Cardiac muscle cell (in vitro differentiated cells and primary cell): Measurements from ENCODE around the gene SOCS2. TPM values are rescaled to one million over a fixed set of nuclear protein-coding genes. Genes with fewer than 3 reads are reported as not detected.
A peak's percentile ranks its signal among the peaks of the same experiment; 100 is the strongest.

Experiments
- DNase-seq, 2 donors: peaks; one replicate each; pipeline versions ENCODE4 v3.0.0 to v3.0.0-alpha.2; 2010 to 2017; ENCODE audit warnings: low read depth in 1 of 2, low spot score in 1 of 2
- H3K27ac ChIP-seq: fragments of 200-600 bp; sonication (generic); 2 replicates; pipeline ENCODE4 v1.5.1; 2016
- H3K27me3 ChIP-seq: fragments of 200-600 bp; sonication (generic); 2 replicates; pipeline ENCODE4 v1.6.0; 2016; ENCODE audit warnings: control low read depth
- H3K36me3 ChIP-seq: fragments of 200-600 bp; sonication (generic); 2 replicates; pipeline ENCODE4 v1.5.1; 2016; ENCODE audit warnings: control low read depth
- H3K4me1 ChIP-seq: fragments of 200-600 bp; sonication (generic); 2 replicates; pipeline ENCODE4 v1.8.1; 2017; ENCODE audit warnings: low read depth, mild to moderate bottlenecking, mixed run types
- H3K4me3 ChIP-seq: fragments of 200-600 bp; sonication (generic); 2 replicates; pipeline ENCODE4 v1.5.1; 2016; ENCODE audit warnings: mild to moderate bottlenecking
- H3K9me3 ChIP-seq: fragments of 200-600 bp; sonication (generic); 2 replicates; pipeline ENCODE4 v1.5.1; 2017; ENCODE audit warnings: low read depth, mild to moderate bottlenecking, control low read depth
- CTCF ChIP-seq: IDR thresholded peaks from 2 replicates; pipeline ENCODE4 v1.5.1; 2012; ENCODE audit warnings: low read depth, mild to moderate bottlenecking, low read length
- polyA plus RNA-seq: library from polyadenylated mRNA; unstranded; fragments of >200 nt; fragmentation: Nextera tagmentation; extraction: Ambion mirVana; gene quantifications from 2 replicates; pipeline ENCODE4 v1.2.1, GENCODE V29; 2016
- total RNA-seq: library from RNA; depleted of rRNA; stranded (reverse); fragments of >200 nt; gene quantifications from 2 replicates; pipeline ENCODE4 v1.2.3, GENCODE V29; 2016

SOCS2 gene
- total RNA-seq (40.7 and 46.1 TPM in 2 replicates), polyA plus RNA-seq (19.7 and 20.4 TPM in 2 replicates)

- Histone ChIP-seq H3K36me3 (peaks cover 6% of the 10 kb centered on the region), H3K4me1 (peaks cover 3% of the 10 kb centered on the region), H3K27me3 (no peaks in the 10 kb centered on the region), H3K4me3 (peak within 1 kb of the TSS; percentile 62), H3K9me3 (no peaks in the 10 kb centered on the region), H3K27ac (peak within 1 kb of the TSS; percentile 80)
- DNase-seq, result peak; percentile 43 to 71
- no peak for TF ChIP-seq CTCF
Measured at GRCh38 chr12:93571925-93572711, at the start of gene SOCS2. SOCS2 (plus strand) TSS chr12:93572675; CDS start chr12:93572898, 223 bp downstream.

- H3K4me3 ChIP-seq, result no peak overlapping the region
- H3K27me3 ChIP-seq, result no peaks in the 10 kb centered on the region
- H3K4me1 ChIP-seq, result no peaks in the 10 kb centered on the region
- H3K9me3 ChIP-seq, result no peaks in the 10 kb centered on the region
- no peaks in the 10 kb centered on the region for H3K36me3 ChIP-seq
- TF ChIP-seq CTCF, result no peak
- H3K27ac ChIP-seq, result no peak overlapping the region
- no peak for DNase-seq
Measured at GRCh38 chr12:93524386-93525133, 47.9 kb upstream of the SOCS2 start.

GRCh38 chr12:93526786-93527428 is 45.6 kb upstream of the SOCS2 start:
- Histone ChIP-seq H3K9me3 (no peaks in the 10 kb centered on the region), H3K4me1 (no peaks in the 10 kb centered on the region), H3K27ac (no peak overlapping the region), H3K36me3 (no peaks in the 10 kb centered on the region), H3K4me3 (no peak overlapping the region), H3K27me3 (no peaks in the 10 kb centered on the region)
- DNase-seq, result peak; percentile 19 to 93
- TF ChIP-seq CTCF, result no peak

- Histone ChIP-seq H3K4me1 (no peaks in the 10 kb centered on the region), H3K4me3 (no peak overlapping the region), H3K36me3 (no peaks in the 10 kb centered on the region), H3K27me3 (no peaks in the 10 kb centered on the region), H3K27ac (no peak overlapping the region), H3K9me3 (no peaks in the 10 kb centered on the region)
- TF ChIP-seq CTCF, result no peak
- DNase-seq, result peak in 1 of 2 donors; percentile 71
Measured at GRCh38 chr12:93530358-93530757, 42.1 kb upstream of the SOCS2 start.

DNA sequence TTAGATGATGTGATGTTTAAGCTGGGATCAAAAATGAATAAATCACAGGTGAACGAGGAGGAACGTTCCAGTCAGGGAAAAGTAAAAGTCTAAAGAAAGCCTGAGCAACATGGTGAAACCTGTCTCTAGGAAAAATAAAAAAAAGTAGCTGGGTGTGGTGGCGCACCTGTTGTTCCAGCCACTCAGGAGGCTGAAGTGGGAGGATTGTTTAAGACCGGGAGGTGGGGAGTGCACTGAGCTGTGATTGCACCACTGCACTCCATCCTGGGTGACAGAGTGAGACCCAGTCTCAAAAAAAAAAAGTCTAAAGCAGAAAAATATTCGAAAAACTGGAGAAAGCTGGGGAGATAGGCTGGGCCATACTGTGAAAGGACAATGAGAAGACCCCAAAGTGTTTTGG is 39.2 kb upstream of the SOCS2 start:
- DNase-seq, result no peak

More for the DNA sequence above, 39.2 kb upstream of the SOCS2 start:
- Histone ChIP-seq H3K4me1 (peaks cover 11% of the 10 kb centered on the region), H3K27ac (no peak overlapping the region), H3K27me3 (no peaks in the 10 kb centered on the region), H3K4me3 (no peak overlapping the region), H3K36me3 (no peaks in the 10 kb centered on the region), H3K9me3 (no peaks in the 10 kb centered on the region)
- no peak for TF ChIP-seq CTCF
